ENCODE results near the gene WWOX. TPM values are rescaled to one million over a fixed set of nuclear protein-coding genes. Genes with fewer than 3 reads are reported as not detected.

WWOX gene
- total and polyA plus RNA-seq, 2 of the 8 experiments (the other 6 are each of a cell fraction or from before 2014, with no cell fraction given), result 5.4 to 16.7 TPM

- H3K4me1 ChIP-seq (replicated peaks in 1 of 4; ENCODE audit: control insufficient read depth in 3 of 4, insufficient read depth in 4 of 4, low read length in 3 of 4), result no peaks in the 10 kb centered on the region
- H2BK15ac ChIP-seq (ENCODE audit: low read length), result no peak overlapping the region
- ChIA-PET CTCF (ENCODE audit: partially characterized antibody) (interaction anchor here (1.3 kb wide), 1 partner anchor 9 kb away, joined by 4 read pairs; no protein-coding TSS in a partner anchor), POLR2A (ENCODE audit: partially characterized antibody) (no interaction called here)
- no peaks in the 10 kb centered on the region; a peak in 1 of 4 replicates for H3K9me3 ChIP-seq (ENCODE audit: insufficient read depth in 2 of 2, low read depth in 1 of 2, low read length in 1 of 2)
- peaks cover 17 to 44% (median 31%) of the 10 kb centered on the region in 4 experiments for H3K27me3 ChIP-seq (replicated peaks in 1 of 4; ENCODE audit: control insufficient read depth in 3 of 4, extremely low read depth in 1 of 4, insufficient read depth in 3 of 4, low read length in 3 of 4)
- WGBS, 2 experiments (ENCODE audit: extremely low coverage in 1 of 2, insufficient coverage in 1 of 2, insufficient read length in 1 of 2, insufficient replicate concordance in 2 of 2, low coverage in 1 of 2, low lambda C conversion rate in 2 of 2, missing lambda C conversion rate in 1 of 2), result 93% methylated on average over 4 of the region's 4 CpGs; no CpG with 5 or more reads in 1 of the 2 experiments
- H3K36me3 ChIP-seq (ENCODE audit: control insufficient read depth in 2 of 4, insufficient read depth in 4 of 4, low read length in 3 of 4), result no peaks in the 10 kb centered on the region
- no peak overlapping the region for H2BK20ac ChIP-seq (ENCODE audit: low read length)
- H2BK12ac ChIP-seq (ENCODE audit: low read depth, low read length), result no peak overlapping the region
- H3K9ac ChIP-seq (replicated peaks in 1 of 4; ENCODE audit: extremely low read depth in 1 of 4, low read depth in 3 of 4, low read length in 3 of 4), result no peak overlapping the region
- no peak overlapping the region for H3K4me2 ChIP-seq (ENCODE audit: insufficient read depth in 1 of 2, low read depth in 2 of 2, low read length in 2 of 2)
- FAIRE-seq, result no peak
- no peak overlapping the region for H3K18ac ChIP-seq (ENCODE audit: extremely low read depth, low read length)
- no peak overlapping the region for H2BK120ac ChIP-seq (replicated peaks; ENCODE audit: low read depth, low read length)
- H3K79me2 ChIP-seq (ENCODE audit: control insufficient read depth in 1 of 2, insufficient read depth in 2 of 2, low read length in 2 of 2), result no peaks in the 10 kb centered on the region
- H2AK5ac ChIP-seq (ENCODE audit: low read depth, low read length), result no peak overlapping the region
- H3K23me2 ChIP-seq (ENCODE audit: low read depth, low read length), result no peaks in the 10 kb centered on the region
- H3K14ac ChIP-seq (ENCODE audit: insufficient read length), result no peak overlapping the region
- no peak for TF ChIP-seq TBP (IDR thresholded peaks at IDR 0.05; ENCODE audit: low read depth, low read length)
- no peak for TF ChIP-seq SRF (IDR thresholded peaks at IDR 0.05; ENCODE audit: low read depth, low read length)
- TF ChIP-seq TAF7 (optimal IDR thresholded peaks at IDR 0.05; ENCODE audit: borderline replicate concordance, low read depth, low read length), result no peak
- TF ChIP-seq SIX5 (IDR thresholded peaks at IDR 0.05; ENCODE audit: low read depth, low read length), result no peak
- TF ChIP-seq RBBP5 (IDR thresholded peaks at IDR 0.05; ENCODE audit: borderline replicate concordance, low read depth, low read length), result no peak
- no peak for TF ChIP-seq EGR1 (IDR thresholded peaks at IDR 0.05; ENCODE audit: borderline replicate concordance, low read depth, low read length)
- no peak for TF ChIP-seq ZNF274 (IDR thresholded peaks at IDR 0.05; ENCODE audit: borderline replicate concordance, extremely low read depth, low read length)
- TF ChIP-seq RFX5 (IDR thresholded peaks at IDR 0.05; ENCODE audit: borderline replicate concordance, low read depth, low read length), result no peak
- TF ChIP-seq SP4 (IDR thresholded peaks at IDR 0.05; ENCODE audit: low read length), result no peak
- TF ChIP-seq KDM5A (IDR thresholded peaks at IDR 0.05; ENCODE audit: low read length), result no peak
- TF ChIP-seq EP300 (IDR thresholded peaks at IDR 0.05; ENCODE audit: borderline replicate concordance in 1 of 2, low read depth in 2 of 2, low read length in 2 of 2), result no peak
- no peak for TF ChIP-seq SUZ12 (IDR thresholded peaks at IDR 0.05; ENCODE audit: low read length)
- no peak overlapping the region for H3K27ac ChIP-seq (ENCODE audit: low read depth, low read length)
- H4K8ac ChIP-seq (ENCODE audit: extremely low read depth, insufficient read depth, low read length), result no peak overlapping the region
- no peak for DNase-seq (ENCODE audit: low read depth in 1 of 2, low spot score in 2 of 2)
- H3K4ac ChIP-seq (replicated peaks; ENCODE audit: insufficient read length, low read depth, low read length), result no peak overlapping the region
- peaks cover 0 to 2% of the 10 kb centered on the region in 2 experiments for H4K20me1 ChIP-seq (replicated peaks in 1 of 2; ENCODE audit: control insufficient read depth in 1 of 2, insufficient read depth in 2 of 2, low read length in 2 of 2)
- H3K23ac ChIP-seq (ENCODE audit: insufficient read length), result no peak overlapping the region
- no peak overlapping the region for H2BK5ac ChIP-seq (ENCODE audit: low read depth, low read length)
- no peak overlapping the region for H4K5ac ChIP-seq (ENCODE audit: insufficient read length, low read depth, low read length)
- H3K56ac ChIP-seq (replicated peaks; ENCODE audit: insufficient read length, low read depth, low read length), result no peak overlapping the region
- no peak overlapping the region for H4K91ac ChIP-seq (replicated peaks; ENCODE audit: insufficient read length, low read length)
- no peak overlapping the region for H3K4me3 ChIP-seq (ENCODE audit: extremely low read depth in 1 of 4, insufficient read depth in 2 of 4, low read depth in 3 of 4, low read length in 4 of 4)
- H3K79me1 ChIP-seq (ENCODE audit: low read depth, low read length), result no peaks in the 10 kb centered on the region
- no peak overlapping the region for H2AFZ ChIP-seq (ENCODE audit: low read length)
These were observed 34.1 kb upstream of the WWOX start for GRCh38 chr16:78065319-78065718.

All from H1 (cell line).